Smooth muscle cell of the brain vasculature (primary cell): ENCODE measurements around the gene MAP2K5.

Source experiments
- DNase-seq: peaks from one replicate; pipeline ENCODE4 v3.0.0-alpha.2; 2012; ENCODE audit warnings: low read depth, low spot score

MAP2K5 gene

DNA sequence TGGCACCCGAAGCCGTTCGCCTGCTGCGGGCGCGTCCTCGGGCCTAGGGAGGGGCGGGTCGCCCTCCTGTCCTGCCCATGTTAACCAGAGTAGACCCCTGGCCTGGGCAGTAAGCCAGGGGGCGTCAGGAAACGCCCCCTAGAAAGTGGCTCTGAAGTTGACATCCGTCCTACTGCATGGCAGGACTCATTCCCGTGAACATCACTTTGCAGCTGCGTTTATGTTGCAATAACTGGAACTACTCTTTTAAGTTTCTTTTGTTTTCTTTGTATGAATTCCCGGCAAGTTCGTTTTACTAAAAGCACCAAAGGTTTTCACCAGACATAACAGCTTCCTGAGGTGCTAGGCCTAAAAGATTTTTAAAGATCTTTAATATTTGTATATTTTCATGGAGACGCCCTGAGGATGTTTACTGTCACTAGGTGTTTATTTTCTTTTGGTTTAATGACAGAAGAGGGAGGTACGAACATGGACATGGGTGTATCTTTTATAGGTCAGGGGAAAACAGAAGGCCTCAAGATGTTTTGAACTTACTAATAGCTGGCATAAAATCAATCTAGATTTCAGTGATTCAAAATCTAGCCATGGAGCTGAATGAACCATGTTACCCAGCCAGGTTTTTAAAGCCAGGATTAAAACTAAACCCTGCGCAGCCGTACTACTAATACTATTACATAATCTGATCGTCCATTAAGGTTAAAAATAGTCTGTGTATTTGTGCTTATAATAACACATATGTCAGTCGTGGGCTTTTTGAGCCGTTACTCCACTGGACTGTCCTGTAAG is 20.5 kb upstream of the MAP2K5 start:
- no peak for DNase-seq

DNA sequence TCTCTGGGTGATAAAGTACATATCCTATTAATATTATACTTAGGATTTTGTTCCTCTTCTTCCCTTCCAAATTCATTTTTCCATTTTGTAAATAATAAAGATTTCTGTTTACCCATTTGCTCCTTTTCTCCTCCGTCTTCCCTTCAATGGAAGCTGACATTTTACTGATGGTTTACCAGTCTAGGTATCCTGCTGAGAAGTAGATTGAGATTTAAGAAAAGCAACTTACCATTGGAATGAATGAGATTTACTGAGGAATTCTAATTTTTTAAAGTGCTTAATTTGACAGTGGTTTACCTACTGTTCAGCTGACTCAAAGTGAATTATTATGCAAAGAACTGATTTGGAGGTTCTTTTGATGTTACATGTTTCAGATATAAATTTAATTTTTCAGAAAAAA is 19.2 kb upstream of the MAP2K5 start:
- DNase-seq: no peak

DNA sequence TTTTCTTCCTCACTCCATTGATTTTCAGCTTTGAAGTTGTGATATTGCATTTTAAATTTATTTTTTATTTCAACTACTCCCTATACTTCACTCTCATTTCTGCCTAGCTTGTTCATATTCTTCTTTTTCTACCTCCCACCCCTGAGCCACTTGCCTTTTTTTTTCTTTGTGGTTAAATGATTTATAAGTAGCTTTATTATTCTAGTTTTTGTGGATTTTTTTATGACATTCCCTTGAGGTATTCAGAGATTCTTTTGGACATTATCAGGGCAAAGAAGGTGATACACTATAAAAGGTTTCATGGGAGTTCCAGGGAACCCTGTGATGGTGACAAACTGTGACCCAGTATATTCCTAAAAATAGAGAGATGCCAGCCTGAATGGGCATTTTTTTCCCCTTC is 18.3 kb upstream of the MAP2K5 start:
- no peak for DNase-seq

DNA sequence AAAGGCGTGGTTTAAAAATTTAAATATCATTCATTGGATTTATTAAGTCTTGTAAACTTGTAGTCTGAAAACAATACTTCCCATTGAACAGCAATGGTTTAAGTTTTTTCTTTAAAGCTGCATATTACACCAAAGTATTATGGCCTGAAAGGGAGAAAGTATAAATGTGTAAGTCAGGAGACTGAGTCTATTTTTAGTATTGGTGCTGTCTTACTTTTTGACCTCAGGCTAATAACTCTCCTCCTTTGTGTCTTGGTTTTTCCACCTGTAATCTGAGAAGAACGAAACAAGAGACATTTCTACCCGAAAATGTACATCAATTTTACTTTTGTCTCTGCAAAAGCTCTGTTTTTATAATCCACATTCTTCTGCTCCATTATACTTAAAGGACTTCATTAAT is 14.0 kb upstream of the MAP2K5 start:
- DNase-seq: no peak

DNA sequence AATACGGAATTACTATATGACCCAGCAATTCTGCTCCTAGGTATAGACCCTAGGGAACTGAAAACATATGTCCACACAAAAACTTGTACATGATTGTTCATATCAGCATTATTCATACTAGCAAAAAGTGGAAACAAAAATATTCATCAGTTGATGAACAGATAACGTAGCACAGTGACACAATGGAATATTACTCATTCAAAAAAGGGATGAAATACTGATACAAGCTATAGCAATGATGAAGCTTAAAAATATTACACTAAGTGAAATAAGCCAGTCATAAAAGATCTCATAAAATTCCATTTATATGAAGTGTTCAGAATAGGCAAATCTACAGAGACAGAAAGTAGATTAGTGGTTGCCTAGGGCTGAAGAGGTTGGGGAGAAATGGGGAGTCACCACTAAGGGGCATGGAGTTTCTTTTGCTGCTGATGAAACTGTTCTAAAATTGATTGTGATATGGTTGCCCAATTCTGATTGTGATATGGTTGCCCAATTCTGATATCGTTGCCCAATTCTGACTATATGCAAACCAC is 11.1 kb upstream of the MAP2K5 start:
- no peak for DNase-seq

DNA sequence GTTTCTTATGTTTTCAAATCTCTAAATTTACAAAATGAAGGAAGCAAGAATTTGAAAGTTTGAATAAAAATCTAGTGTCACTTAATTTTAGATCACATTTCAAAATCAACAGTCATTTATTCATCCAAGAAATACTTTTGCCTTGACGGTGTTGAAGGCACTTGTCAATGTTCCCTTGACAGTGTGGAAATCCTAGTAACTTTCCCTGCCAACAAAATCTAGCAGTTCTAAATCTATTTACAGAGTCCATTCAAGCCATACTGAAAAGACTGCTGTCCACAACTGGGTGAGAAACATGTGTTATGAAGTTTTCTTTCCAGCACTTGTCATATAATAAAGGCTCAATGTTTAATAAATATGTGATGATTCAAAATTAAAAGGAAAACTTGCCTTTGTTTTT is 8.6 kb upstream of the MAP2K5 start:
- DNase-seq: no peak

DNA sequence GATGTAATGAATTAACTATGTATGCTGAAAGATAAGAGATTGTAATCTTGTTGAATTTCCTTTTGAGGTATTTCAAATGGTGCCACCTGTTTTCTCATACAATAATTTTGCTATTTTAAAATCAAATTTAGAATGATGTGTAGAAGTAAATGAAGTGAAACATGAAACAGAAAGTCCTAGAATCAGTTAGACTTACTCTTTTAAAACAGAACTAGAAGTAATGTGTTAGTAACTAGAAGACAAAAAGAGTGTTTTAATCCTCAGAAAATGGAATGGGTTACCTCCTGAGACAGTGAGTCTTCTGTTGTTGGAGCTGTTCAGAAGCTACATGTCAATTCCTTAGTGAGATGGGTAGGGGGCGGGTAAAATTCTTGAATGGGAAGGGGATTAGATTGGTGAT is 8.1 kb upstream of the MAP2K5 start:
- no peak for DNase-seq

DNA sequence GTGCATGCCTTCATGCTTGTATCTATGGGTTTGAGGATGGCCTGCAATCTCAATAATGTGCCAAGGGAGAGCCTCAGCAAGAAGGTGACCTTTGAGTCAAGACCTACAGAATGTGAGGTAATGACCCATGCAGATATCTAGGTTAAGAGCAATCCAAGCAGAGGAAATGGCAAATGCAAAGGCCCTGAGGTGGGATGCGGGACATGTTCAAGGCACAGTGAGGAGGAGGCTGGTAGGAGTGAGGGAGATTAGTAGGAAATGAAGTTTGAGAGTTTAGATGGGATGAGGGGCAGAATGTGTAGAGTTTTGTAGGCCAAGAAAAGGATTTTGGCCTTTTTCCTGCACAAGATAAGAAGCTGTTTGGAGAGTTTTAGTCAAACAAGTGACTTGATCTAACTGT is 4.7 kb upstream of the MAP2K5 start:
- no peak for DNase-seq

DNA sequence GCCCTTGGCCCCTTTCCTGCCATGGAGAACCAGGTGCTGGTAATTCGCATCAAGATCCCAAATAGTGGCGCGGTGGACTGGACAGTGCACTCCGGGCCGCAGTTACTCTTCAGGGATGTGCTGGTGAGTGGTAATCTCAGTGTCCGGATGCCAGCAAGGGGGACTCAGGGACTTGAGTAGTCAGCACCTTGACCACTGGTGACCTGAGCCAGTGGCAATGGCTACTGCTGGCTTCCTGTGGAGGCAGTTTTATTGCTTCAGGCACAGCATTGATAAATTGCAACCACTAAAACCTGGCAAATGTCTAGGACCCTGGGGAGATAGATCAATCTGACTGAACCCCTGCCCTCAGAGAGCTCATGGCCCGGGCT is 830 bp downstream of the MAP2K5 start:
- no peak for DNase-seq

DNA sequence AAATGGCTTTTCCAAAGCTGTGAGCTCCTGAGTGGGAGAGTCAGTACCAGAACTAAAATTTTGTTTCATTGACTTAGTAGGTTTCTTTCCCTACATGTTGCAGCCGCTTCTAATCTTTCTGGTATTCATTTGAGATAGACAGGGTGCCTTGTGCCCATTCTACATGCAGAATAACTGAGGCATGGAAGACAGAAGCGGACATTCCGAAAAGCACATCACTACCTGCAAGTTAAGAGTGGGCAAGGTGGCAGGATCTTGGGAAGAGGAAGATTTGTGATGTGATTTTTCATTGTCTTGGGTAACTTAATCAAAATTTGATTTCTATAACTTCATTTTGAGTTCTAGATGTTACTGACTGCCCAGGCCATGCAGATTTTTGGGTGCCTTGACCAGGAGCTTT is 2.0 kb downstream of the MAP2K5 start:
- DNase-seq: no peak

DNA sequence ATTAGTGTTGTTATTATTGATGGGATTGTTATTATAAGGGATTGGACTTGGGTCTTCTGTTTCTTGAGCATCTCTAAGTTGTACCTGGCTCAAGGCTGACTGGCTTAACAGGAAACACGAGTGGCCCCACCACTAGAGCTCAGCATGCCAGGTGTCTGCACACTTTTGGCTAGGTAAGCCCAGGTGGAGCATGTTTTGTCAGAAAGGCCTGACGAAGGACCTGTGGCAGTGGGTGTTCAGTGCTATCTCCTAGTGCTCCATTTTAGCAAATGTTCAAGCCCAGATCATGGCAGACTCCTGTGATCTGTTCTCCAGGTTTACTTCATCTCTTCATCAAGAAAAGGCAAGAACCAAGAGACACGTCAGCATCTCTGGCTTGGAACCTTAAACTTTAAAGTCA is 3.4 kb downstream of the MAP2K5 start:
- DNase-seq: no peak

DNA sequence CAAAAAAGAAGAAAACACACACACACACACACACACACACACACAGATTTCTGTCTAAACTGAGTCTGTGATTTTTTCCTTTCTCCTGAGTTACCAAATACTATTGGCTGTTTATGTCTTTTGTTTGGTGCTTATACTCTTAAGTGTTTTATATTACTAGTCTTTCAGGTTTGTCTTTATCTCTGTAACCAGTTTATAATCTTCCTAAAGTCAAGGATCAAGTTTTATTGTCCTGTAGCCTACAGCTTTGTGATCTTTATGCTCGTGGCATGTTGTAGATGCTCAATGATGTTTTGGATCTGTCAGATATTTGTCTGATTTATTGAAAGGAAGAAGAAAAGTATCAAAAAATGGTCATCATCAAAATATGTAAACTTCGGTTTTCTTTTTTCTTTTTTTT is 4.6 kb downstream of the MAP2K5 start:
- no peak for DNase-seq

DNA sequence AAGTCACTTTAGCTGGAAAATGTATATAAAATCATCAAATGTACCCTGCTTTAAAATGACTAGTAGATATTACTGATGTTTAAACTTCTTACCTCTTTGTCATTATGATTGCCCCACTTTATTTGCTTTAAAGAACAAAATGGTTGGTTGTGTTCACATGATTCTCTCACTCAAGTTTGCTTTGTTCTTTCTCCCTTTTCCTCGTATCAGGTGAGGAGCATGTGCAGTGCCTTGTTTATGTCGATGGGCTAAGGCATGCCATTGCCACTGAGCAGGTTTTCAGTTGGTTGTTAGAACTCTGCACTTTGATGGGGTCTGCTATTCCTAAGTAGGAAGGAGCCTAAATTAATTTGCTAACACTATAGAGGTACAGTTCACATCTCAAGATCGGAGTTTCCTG is 5.3 kb downstream of the MAP2K5 start:
- no peak for DNase-seq

DNA sequence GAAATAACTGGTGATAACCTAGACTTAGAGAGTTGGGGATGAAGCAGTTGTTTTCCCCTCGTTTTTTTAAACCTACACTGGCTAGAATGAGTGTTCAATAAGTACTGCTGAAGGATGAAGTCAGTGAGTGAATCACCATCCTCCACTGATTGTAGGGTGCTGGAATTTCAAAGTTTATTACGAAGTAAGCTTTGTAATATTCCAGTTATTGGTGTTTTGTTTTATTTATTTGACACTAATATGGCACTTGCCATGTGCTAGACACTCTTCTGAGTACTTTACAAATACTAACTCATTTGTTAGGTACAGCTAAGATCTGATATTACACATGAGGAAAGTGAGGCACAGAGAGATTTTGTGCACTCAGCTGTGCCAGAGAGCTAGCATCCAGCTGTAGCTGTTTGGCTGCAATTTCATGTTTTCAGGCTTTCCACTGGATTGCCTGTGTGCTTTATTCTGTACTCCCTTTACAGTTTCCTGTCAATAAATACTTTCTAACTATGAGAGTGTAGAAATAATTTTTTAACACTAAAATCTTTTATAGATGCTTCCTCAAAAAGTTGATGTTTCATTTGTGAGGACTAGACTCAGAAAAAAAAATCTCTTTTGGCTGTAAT is 5.8 kb downstream of the MAP2K5 start:
- DNase-seq: no peak

DNA sequence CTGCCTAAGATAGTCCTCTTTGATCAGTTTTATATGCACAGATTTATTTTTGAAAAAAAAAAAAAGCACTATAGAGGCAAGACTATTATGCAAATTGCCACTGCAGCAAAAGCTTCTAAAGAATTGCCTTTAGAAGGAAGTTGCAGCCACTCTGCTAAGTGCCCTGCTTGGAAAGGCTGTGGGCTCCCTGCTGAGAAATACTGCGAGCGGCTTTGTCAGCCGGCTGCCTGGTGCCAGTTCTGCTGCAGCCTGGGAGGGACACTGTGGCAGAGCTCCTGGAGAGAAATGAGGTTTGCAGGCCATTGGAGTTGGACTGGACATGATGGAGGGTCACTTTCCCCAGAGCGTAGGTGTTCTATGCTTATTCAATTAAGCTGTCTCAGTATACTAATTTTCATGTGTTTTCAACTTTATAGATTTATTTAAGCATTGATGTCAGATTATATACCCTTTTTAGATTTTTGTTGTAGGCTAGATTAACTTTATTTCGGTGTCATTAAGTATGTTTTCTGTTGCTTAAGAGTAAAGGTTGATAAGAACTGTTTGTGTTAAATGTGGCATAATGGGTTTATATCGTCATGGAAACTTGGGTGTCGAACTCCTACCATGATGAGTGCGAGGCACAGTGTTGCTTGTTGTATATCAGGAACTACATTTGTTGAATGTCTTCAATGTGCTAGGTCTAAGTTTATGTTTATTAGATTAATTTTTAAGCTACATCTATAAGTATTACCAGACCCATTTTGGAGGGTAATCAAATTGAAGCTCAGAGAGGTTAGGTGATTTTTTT is 6.6 kb downstream of the MAP2K5 start:
- no peak for DNase-seq

DNA sequence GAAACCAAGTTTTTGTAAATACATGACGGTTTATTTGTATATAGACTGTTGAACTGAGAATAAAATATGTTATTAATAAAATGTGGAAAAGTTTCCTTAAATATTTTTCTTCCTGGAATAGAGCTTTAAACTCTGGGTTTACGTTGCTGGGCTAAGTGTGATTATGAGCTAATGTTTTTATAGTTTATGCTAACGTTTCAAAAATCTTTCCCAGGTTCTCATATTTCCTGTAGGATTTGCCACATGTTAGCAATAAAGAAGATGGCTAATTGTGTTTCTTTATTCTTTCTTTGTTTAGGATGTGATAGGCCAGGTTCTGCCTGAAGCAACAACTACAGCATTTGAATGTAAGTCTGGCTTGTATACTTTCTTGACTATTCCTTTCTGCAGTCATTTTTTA is 7.2 kb downstream of the MAP2K5 start:
- no peak for DNase-seq

DNA sequence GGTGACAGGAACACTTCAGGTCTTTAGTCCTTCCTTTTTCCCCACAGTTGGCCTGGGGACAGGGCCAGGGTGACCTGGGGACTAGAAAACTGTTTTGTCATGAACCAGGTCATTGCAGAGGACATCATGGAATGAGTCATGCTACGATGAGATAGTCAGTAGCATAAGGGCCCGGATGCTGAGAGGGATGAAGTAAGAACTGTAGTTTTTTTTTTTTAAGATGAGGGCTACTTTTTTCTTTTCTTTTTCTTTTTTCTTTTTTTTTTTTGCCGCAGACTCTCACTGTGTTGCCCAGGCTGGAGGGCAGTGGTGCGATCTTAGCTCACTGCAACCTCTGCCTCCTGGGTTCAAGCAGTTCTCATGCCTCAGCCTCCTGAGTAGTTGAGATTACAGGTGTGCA is 8.0 kb downstream of the MAP2K5 start:
- no peak for DNase-seq

DNA sequence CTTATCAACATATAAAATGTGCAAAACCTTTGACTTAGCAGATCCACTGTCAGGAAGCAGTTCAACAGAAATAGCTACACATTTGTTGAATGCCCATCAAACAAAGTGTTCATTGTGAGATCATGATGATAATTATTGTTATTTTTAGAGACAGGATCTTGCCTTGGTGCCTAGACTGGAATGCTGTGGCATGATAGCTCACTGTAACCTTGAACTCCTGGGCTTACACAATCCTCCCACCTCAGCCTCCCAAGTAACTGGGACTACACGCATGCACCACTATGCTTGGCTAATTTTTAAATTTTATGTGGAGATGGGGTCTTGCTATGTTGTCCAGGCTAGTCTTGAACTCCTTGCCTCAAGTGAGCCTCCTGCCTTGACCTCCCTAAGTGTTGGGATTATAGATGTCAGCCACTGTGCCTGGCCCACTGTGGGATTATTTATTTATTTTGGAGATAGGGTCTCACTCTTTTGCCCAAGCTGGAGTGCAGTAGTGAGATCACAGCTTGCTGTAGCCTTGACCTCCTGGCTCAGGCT is 8.8 kb downstream of the MAP2K5 start:
- no peak for DNase-seq

DNA sequence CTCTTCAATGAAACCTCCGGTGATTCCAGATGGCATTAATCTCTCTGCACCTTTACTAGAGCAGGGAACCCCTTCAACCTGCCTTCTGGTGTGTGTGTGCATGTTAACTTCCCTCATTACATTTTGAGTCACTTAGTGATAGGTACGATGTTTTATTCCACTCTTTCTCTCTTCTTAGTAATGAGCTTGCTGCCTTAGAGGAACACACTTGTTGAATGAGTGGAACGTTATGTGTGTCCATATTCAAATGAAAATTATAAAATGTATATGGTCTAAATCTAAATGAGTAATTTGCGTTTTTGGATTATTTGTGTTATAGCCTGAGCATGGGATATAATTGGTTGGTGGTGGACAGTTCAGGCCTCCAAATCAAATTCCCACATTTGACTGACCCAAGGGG is 12.1 kb downstream of the MAP2K5 start:
- no peak for DNase-seq

DNA sequence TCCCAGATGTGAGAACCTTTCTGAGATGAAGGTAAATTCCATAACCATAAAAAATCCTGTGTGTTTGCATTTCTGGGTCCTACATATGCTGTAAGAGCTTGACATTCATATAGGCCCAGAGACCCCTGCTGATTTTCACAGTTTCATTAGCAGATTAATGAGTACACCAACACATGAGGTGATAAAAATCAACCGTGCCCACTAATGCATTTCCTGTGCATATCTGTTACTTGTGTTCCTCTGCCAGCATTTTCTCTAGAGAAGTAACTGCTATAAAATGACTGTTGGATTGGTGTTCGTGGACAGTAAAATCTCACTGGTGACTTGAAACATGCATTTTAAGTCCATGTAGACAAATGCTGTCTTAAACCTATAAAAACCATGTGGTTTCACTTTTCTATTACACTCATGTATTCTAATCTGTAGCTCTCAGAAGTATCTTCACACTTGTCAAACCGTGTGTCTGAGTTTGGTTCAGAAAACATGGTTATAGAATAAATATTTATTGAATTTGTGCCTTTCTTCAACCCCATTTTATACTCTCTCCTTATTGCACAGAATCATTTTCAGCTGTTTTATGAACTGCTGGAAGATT is 14.6 kb downstream of the MAP2K5 start:
- no peak for DNase-seq

DNA sequence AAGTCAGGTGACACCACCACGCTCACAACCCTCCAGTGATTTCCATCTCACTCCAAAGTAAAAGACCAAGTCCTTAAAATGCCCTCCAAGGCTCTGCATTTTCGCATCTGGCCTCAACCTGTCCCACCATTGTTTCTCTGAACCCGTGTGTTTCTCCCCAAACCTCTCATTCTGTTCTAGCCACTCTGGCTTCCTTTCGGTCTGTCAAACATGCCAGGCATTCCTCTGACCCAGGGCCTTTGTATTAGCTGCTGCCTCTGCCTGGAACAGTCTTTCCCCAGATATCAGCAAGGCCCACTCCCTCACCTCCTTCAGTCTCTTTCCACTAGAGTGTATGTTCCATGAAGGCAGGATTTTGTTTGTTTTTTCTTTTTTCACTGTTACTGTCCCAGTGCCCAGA is 16.0 kb downstream of the MAP2K5 start:
- no peak for DNase-seq

DNA sequence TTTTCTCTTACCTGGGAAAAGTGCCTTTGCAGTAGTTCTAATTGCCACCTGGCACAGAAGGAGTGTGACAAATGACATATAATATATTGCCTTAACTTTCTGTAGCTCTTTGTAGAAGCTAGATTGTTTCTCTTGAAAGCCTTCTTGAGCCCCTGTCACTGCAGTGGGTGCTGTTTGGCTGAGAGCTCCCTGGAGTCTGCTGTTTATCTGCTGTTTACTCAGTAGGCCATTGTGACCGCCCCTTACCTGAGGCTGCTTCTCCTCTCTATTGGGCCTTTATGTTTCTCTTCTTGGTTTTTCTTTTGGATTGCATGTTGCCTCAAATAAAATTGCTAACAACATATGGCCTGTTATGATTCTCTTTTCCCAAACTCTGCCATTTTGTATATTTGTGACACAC is 16.7 kb downstream of the MAP2K5 start:
- DNase-seq: no peak
